Activated T-cell treated with anti-CD3 and anti-CD28 coated beads, Interleukin-2, amount 50 U/mL, for 24 hours (primary cell): Measurements from ENCODE around the gene FAM167B.

Experiments used
- DNase-seq: peaks from one replicate; pipeline ENCODE4 v3.0.0-alpha.2; 2020
- H3K27ac Mint-ChIP-seq: 2 replicates; pipeline ENCODE4 v1.8.0; 2020; ENCODE audit warnings: mild to moderate bottlenecking, mixed read lengths
- H3K27me3 Mint-ChIP-seq: 2 replicates; pipeline ENCODE4 v1.8.0; 2020; ENCODE audit warnings: mixed read lengths
- H3K36me3 Mint-ChIP-seq: 2 replicates; pipeline ENCODE4 v1.8.0; 2020; ENCODE audit warnings: low read depth, mixed read lengths
- H3K4me1 Mint-ChIP-seq: 2 replicates; pipeline ENCODE4 v1.8.0; 2020; ENCODE audit warnings: low read depth, mixed read lengths
- H3K4me3 Mint-ChIP-seq: 2 replicates; pipeline ENCODE4 v1.8.0; 2020; ENCODE audit warnings: mild to moderate bottlenecking, moderate library complexity, mixed read lengths
- H3K9me3 Mint-ChIP-seq: 2 replicates; pipeline ENCODE4 v1.8.0; 2020; ENCODE audit warnings: mixed read lengths

The FAM167B gene

DNA sequence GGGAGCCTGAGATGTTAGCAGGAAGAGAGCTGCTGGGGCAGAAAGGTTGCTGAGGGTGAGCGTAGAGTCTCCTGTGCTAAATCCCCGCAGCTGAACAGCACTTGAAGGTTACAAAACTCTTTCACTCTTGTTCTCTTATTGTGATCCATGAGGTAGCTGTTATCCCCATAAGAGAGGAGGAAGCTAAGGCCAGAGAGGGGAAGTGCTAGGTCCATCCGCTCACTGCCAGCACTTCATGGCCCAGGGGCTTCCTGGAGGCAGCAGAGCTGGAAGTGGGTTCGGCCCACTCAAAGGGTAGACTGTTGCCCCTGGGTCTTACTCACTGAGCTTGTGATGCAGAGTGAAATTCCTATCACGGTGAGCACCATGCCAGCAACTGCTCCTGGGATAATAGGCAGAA is 30.5 kb upstream of the FAM167B start:
- Mint-ChIP-seq H3K4me3 (no peak overlapping the region), H3K4me1 (peaks cover 29% of the 10 kb centered on the region), H3K27ac (peak overlapping the region; percentile 66), H3K9me3 (no peaks in the 10 kb centered on the region), H3K27me3 (no peaks in the 10 kb centered on the region), H3K36me3 (peaks cover 55% of the 10 kb centered on the region)
- no peak for DNase-seq

DNA sequence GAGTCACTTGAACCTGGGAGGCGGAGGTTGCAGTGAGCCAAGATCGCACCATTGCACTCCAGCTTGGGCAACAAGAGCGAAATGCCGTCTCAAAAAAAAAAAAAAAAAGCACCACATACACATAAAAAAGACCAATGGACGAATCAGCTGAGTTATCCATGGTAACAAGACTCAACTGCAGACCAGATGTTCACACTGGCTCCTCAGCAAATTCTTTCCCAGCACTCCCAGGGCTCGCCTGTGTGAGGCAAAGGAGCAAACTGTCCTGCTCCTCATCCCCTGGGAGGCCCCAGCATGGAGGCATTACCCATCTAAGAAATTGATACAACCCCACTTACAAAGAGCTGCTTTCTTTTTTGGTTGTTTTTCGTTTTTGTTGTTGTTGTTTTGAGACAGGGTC is 28.0 kb upstream of the FAM167B start:
- Mint-ChIP-seq H3K4me1 (peaks cover 38% of the 10 kb centered on the region), H3K36me3 (peaks cover 75% of the 10 kb centered on the region), H3K4me3 (no peak overlapping the region), H3K27ac (peak overlapping the region; percentile 57), H3K27me3 (no peaks in the 10 kb centered on the region), H3K9me3 (no peaks in the 10 kb centered on the region)
- DNase-seq: no peak

DNA sequence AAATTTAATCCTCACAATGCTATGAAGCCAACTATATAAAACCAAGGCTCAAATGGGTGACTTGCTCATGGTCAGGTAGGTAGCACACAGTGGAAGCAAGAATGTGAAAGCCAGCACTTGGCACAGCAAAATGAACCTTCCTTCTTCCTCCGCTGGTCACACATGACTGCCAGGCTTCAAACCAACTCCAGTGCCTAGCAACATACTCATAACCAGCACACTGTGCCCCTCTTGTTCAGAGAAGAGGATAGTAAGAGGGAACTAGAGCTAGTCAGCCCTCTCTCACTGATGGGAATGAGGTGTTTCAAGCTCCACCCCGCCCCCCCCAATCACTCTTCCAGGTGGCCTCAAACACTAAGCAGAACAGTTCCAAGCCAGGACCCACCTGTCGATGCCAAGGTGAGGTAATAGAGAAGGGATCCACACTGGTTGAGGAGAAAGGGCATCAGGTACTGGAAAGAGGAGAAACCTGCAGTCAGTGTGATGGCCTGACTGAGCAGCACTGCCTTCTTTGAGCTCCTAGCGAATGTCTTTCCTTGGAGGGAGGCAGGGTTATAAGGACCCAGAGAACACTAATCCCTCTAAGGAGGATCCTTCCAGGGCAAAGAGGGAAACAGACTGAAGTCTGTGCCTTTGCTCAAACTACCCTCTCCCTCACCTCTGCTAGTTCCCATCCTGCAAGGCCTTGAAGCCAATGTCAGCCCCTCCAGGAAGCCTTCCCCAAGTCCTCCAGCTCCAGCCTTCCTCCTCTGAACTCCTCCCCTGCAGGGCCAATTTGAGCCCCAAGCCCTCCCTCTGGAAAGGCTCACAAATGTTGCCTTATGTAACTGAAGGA is 26.1 kb upstream of the FAM167B start:
- DNase-seq: no peak
- no peaks in the 10 kb centered on the region for H3K9me3 Mint-ChIP-seq
- no peaks in the 10 kb centered on the region for H3K27me3 Mint-ChIP-seq
- H3K27ac Mint-ChIP-seq: peak overlapping the region; percentile 99
- peaks cover 43% of the 10 kb centered on the region for H3K4me1 Mint-ChIP-seq
- H3K36me3 Mint-ChIP-seq: peaks cover 79% of the 10 kb centered on the region
- H3K4me3 Mint-ChIP-seq: peak overlapping the region; percentile 98

DNA sequence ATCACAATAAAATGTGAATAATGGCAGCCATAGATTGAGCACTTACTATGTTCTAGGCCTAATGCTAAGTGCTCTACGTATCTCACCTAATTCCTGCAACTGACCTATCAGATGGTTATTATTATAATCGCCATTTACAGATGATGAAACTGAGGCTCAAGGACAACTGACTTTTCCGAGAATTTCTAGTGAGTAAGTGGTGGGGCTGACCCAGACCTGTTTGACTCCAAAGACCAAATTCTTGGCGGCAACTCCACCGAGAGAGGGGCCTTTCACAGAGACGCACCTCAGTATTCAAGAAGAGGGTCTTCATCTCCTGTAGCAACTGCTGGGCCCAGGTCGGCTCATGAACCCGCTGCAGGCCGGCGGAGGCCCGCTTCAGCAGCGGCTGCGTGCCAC is 25.4 kb upstream of the FAM167B start:
- peak overlapping the region; percentile 98 for H3K4me3 Mint-ChIP-seq
- DNase-seq: no peak
- H3K27ac Mint-ChIP-seq: peak overlapping the region; percentile 99
- peaks cover 79% of the 10 kb centered on the region for H3K36me3 Mint-ChIP-seq
- peaks cover 41% of the 10 kb centered on the region for H3K4me1 Mint-ChIP-seq
- no peaks in the 10 kb centered on the region for H3K9me3 Mint-ChIP-seq
- H3K27me3 Mint-ChIP-seq: no peaks in the 10 kb centered on the region

DNA sequence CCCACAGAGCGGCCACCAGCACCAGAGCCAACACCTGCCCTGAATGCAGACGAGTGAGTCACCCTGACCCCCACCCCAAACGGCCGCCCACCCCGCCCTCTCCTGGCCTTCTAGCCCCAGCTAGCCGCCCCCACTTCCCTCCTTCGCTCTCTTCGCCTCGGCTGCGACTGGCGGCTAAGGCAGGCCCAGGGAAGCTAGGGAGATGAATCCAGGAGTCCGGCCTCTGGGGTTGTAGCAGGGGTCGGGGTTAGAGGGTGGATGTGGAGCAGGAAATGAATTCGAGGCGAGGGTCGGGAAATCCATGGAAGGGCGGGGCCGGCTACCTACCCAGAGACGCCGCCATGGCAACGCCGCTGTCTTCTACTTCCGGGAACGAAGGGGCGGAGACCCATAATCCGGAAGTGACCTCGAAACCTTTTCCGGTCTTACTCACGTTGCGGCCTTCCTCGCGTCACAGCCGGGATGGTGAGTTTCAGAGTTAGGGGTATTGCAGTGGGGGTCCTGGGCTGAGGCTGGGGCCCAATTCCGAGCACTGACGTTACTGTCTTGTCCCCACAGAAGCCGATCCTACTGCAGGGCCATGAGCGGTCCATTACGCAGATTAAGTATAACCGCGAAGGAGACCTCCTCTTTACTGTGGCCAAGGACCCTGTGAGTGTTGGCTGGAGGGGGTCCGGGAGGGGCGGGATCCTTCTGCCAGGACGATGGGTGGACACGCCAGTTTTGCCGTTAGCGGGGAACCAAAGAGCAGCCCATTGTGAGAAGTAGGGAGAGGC is 24.9 kb upstream of the FAM167B start, which contains the start of the genes EIF3I and TMEM234:
TSS of gene EIF3I (plus strand) at position 428 of the 776 bp plus-strand sequence. CDS start at position 463, 35 bp downstream.
TSS of gene TMEM234 (minus strand) at position 374 of the 776 bp plus-strand sequence. CDS start at position 343, 31 bp downstream.
- H3K9me3 Mint-ChIP-seq: no peaks in the 10 kb centered on the region
- H3K36me3 Mint-ChIP-seq: peaks cover 77% of the 10 kb centered on the region
- peak within 1 kb of the TSS; percentile 98 for H3K4me3 Mint-ChIP-seq
- H3K27ac Mint-ChIP-seq: peak within 1 kb of the TSS; percentile 99
- peaks cover 41% of the 10 kb centered on the region for H3K4me1 Mint-ChIP-seq
- no peaks in the 10 kb centered on the region for H3K27me3 Mint-ChIP-seq
- DNase-seq: peak; percentile 92

DNA sequence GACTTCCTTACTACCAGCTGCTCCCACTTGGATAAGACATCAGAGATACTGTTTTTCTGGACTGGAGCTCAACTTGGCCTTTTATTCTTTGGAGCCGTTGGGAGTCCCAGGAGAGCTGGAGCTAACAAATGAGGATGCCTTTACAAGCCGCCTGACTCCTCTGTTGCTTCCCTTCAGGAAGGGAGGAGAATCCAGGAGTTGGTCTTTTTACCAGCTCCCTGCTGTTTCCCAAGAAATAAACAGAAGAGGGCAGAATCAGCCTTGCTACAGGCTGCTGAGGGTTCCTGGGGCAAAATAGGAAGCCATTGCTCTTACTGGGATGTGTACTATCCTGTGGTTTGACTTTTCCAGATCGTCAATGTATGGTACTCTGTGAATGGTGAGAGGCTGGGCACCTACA is 23.3 kb upstream of the FAM167B start:
- no peak for DNase-seq
- Mint-ChIP-seq H3K9me3 (no peaks in the 10 kb centered on the region), H3K27me3 (no peaks in the 10 kb centered on the region), H3K4me1 (peaks cover 43% of the 10 kb centered on the region), H3K4me3 (peak overlapping the region; percentile 98), H3K27ac (peak overlapping the region; percentile 99), H3K36me3 (peaks cover 80% of the 10 kb centered on the region)

DNA sequence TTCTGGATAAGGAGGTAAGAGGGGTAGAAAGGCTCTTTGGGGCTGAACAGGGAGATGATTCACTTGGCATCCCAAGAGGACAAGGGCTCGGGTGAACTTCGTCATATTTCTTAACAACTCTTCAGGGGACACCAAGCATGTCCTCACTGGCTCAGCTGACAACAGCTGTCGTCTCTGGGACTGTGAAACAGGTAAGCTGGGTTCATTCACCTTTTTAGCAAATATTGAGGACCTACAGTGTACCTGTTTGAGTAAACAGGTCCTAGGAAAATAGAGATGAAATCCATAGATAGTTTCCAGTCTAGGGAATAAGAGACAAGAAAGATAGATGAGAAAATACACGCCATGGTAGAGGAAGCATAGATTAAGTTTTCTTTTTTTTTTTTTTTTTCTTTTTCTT is 22.7 kb upstream of the FAM167B start:
- H3K27ac Mint-ChIP-seq: peak overlapping the region; percentile 99
- no peak for DNase-seq
- H3K9me3 Mint-ChIP-seq: no peaks in the 10 kb centered on the region
- no peaks in the 10 kb centered on the region for H3K27me3 Mint-ChIP-seq
- H3K4me3 Mint-ChIP-seq: peak overlapping the region; percentile 98
- peaks cover 83% of the 10 kb centered on the region for H3K36me3 Mint-ChIP-seq
- H3K4me1 Mint-ChIP-seq: peaks cover 43% of the 10 kb centered on the region

DNA sequence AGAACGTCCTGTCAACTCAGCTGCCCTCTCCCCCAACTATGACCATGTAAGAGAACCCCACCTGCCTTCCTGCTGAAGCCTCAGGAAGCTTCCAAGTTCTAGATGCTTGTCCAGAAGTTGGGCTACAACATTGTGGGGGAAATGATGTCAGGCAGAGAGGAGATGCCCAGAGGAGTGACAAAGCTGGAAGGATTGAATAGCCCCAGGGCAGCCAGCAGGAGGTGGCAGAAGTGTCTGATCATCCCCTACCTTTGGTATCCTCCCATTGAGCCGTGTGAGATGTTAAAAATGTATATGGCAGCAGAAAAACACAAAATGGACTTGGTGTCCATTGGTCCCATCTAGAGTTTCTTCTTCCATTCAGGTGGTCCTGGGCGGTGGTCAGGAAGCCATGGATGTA is 18.3 kb upstream of the FAM167B start:
- H3K4me1 Mint-ChIP-seq: peaks cover 17% of the 10 kb centered on the region
- peak overlapping the region; percentile 4 for H3K27ac Mint-ChIP-seq
- H3K27me3 Mint-ChIP-seq: no peaks in the 10 kb centered on the region
- H3K9me3 Mint-ChIP-seq: no peaks in the 10 kb centered on the region
- H3K4me3 Mint-ChIP-seq: no peak overlapping the region
- peaks cover 92% of the 10 kb centered on the region for H3K36me3 Mint-ChIP-seq
- no peak for DNase-seq

DNA sequence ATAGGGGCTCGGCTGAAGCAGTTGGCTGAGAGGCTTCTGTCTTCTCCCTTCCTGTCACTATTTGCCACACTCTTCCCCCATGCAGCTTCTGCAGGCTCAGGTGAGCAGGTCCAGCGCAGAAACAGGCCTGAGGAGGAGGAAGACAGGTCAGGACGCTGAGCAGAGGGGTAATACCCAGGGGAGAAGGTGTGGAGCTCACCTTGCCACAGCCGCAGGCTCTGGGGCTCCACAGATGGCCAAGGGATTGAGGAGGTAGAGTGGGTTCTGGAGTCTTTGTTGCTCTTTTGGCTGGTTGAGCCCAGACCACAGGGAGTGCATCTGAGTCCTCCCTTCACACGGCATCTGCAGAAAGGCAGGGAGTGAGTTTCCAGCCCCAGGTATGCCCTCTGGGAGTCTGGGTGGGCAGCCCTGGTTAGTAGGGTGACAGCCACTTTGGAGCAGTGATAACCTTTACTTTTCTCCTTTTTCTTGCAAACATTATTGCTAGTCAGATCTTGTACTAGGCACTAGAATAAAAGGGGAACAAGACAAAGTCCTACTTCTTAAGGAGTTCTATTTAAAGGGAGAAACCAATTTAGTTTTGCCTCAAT is 15.1 kb upstream of the FAM167B start:
- H3K4me1 Mint-ChIP-seq: peaks cover 2% of the 10 kb centered on the region
- H3K27me3 Mint-ChIP-seq: no peaks in the 10 kb centered on the region
- H3K4me3 Mint-ChIP-seq: no peak overlapping the region
- H3K27ac Mint-ChIP-seq: peak overlapping the region; percentile 50
- H3K9me3 Mint-ChIP-seq: no peaks in the 10 kb centered on the region
- DNase-seq: no peak
- H3K36me3 Mint-ChIP-seq: peaks cover 80% of the 10 kb centered on the region

DNA sequence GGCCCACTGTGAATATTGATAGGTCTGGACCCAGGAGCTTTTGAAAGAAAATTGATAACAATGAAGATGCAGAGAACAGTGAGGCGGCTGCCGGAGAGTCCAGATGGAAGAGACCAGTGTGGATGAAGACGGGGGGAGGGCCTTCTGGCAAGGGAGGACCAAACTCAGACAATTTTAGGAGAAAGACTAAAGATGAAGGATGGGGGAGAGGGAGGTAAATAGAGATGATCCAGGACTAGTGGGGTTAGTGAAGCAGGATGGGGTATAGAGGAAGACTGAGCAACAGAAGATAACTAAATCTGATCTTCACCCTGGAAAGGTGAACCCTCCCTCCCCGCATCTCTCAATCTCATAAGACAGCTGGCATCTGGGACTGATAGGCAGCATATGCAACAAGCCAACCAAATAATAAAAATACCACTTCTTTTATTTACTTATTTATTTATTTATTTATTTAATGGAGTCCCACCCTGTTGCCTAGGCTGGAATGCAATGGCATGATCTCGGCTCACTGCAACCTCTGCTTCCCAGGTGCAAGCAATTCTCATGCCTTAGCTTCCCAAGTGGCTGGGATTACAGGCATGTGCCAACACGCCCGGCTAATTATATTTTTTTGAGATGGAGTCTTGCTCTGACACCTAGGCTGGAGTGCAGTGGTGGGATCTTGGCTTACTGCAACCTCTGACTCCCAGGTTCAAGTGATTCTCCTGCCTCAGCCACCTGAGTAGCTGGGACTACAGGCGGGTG is 14.3 kb upstream of the FAM167B start:
- H3K4me3 Mint-ChIP-seq: no peak overlapping the region
- DNase-seq: no peak
- H3K27ac Mint-ChIP-seq: peak overlapping the region; percentile 5
- no peaks in the 10 kb centered on the region for H3K9me3 Mint-ChIP-seq
- no peaks in the 10 kb centered on the region for H3K4me1 Mint-ChIP-seq
- H3K27me3 Mint-ChIP-seq: no peaks in the 10 kb centered on the region
- peaks cover 73% of the 10 kb centered on the region for H3K36me3 Mint-ChIP-seq

DNA sequence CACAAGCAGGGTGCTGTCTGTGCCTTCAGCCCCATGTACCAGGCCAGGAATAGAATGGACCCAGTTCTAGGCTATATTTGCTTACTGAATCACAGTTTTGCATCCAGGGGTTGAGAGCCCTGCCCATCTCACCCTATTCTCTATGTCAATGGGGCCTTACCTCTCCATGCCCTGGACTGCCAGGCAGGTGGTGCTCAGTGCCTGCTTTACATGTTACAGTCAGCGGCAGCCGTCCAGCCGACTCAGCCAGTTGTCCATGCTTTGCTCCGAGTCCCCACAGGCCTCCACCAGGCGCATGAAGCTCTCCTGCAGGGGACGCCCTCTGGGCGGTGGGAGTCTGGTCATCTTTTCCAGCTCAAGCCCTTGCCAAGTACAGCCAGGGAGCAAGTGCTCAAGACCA is 12.2 kb upstream of the FAM167B start:
- Mint-ChIP-seq H3K4me3 (no peak overlapping the region), H3K9me3 (no peaks in the 10 kb centered on the region), H3K4me1 (no peaks in the 10 kb centered on the region), H3K36me3 (peaks cover 52% of the 10 kb centered on the region), H3K27ac (no peak overlapping the region), H3K27me3 (no peaks in the 10 kb centered on the region)
- DNase-seq: no peak

DNA sequence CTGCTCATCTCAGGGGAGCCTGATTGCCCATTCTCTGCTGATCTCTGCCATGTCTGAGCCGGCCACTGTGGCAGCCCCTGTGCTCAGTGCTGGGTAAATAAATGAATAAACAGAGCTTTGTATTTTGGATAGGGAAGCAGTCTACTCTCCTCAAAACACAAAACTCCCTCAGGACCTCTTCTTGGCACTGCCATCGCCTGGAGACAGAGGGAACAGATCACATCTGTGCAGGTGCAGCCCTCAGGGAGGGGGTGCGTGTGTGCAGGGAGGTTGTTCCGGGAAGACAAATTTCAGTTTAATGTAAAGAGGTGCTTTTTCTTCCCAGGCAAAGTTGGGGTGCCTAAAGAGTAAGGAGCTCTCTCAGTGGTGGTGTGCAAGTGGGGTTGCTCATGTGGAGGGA is 7.7 kb upstream of the FAM167B start:
- DNase-seq: no peak
- peaks cover 27% of the 10 kb centered on the region for H3K4me1 Mint-ChIP-seq
- H3K27ac Mint-ChIP-seq: no peak overlapping the region

DNA sequence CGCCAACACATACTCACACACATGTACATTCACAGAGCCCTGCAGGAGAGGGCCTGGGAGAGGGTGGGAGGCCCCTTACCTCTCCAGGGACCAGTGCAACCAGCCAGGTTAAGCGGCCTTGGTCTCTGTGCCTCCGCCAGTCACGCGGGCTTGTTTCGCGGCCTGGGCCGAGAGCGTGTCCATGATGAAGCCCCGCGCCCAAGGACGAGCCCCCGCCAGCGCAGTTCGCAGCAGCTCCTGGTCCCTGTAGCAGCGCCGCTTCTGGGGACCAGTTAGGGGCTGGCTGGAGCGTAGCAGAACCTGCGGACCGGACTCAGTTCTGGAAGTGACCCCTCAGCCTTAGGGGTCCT is 7.3 kb upstream of the FAM167B start:
- Mint-ChIP-seq H3K36me3 (peaks cover 13% of the 10 kb centered on the region), H3K4me3 (peak overlapping the region; percentile 81), H3K27ac (peak overlapping the region; percentile 26), H3K9me3 (no peaks in the 10 kb centered on the region), H3K27me3 (no peaks in the 10 kb centered on the region), H3K4me1 (peaks cover 27% of the 10 kb centered on the region)
- DNase-seq: no peak

More for the DNA sequence above, 7.7 kb upstream of the FAM167B start:
- Mint-ChIP-seq H3K4me3 (peak overlapping the region; percentile 81), H3K9me3 (no peaks in the 10 kb centered on the region), H3K27me3 (no peaks in the 10 kb centered on the region), H3K36me3 (peaks cover 16% of the 10 kb centered on the region)
